SW 1271 (cell line): ENCODE measurements around the gene IMPDH2.

ENCODE experiments used
- DNase-seq, 2 experiments: peaks; one replicate each; lab custom pipeline; 2025; lab: John Stamatoyannopoulos, UW

IMPDH2 gene

GRCh38 chr3:49028673-49029562 lies at the start of gene IMPDH2:
Gene IMPDH2, minus strand, starts transcription at chr3:49029398. Its CDS starts 48 bp downstream, at chr3:49029350.
- peak; percentile 24 to 82 for DNase-seq

- no peak for DNase-seq
Observed at GRCh38 chr3:49076646-49077045, 47.4 kb upstream of the IMPDH2 start.

- DNase-seq: no peak
Observed at GRCh38 chr3:49076116-49076515, 46.9 kb upstream of the IMPDH2 start.

GRCh38 chr3:49058011-49058410 lies 28.8 kb upstream of the IMPDH2 start:
- no peak for DNase-seq

- no peak for DNase-seq
Observed at GRCh38 chr3:49057268-49057667, 28.1 kb upstream of the IMPDH2 start.

- DNase-seq: no peak
Observed at GRCh38 chr3:49054344-49054862, 25.2 kb upstream of the IMPDH2 start.

GRCh38 chr3:49053543-49053942 lies 24.3 kb upstream of the IMPDH2 start:
- DNase-seq: no peak

- DNase-seq: no peak
Observed at GRCh38 chr3:49035281-49035680, 6.1 kb upstream of the IMPDH2 start.

GRCh38 chr3:49034650-49035049 lies 5.5 kb upstream of the IMPDH2 start:
- no peak for DNase-seq

- no peak for DNase-seq
Observed at GRCh38 chr3:49032646-49033304, 3.6 kb upstream of the IMPDH2 start.

GRCh38 chr3:49030321-49030720 lies 1.1 kb upstream of the IMPDH2 start:
- no peak for DNase-seq

GRCh38 chr3:49029563-49029884 lies 326 bp upstream of the IMPDH2 start:
- DNase-seq: no peak

- no peak for DNase-seq
Observed at GRCh38 chr3:49028298-49028672, 913 bp downstream of the IMPDH2 start.

GRCh38 chr3:49027634-49028033 lies 1.6 kb downstream of the IMPDH2 start:
- DNase-seq: no peak

- DNase-seq: no peak
Observed at GRCh38 chr3:49026536-49026935, 2.7 kb downstream of the IMPDH2 start.

GRCh38 chr3:49025793-49026520 lies 3.2 kb downstream of the IMPDH2 start:
- DNase-seq: no peak

GRCh38 chr3:49025005-49025792 lies 4.0 kb downstream of the IMPDH2 start:
- DNase-seq: no peak

GRCh38 chr3:49024449-49024848 lies 4.7 kb downstream of the IMPDH2 start:
- no peak for DNase-seq

- DNase-seq: no peak
Observed at GRCh38 chr3:49023775-49024174, 5.4 kb downstream of the IMPDH2 start.

GRCh38 chr3:49022688-49023171 lies 6.5 kb downstream of the IMPDH2 start:
- no peak for DNase-seq

GRCh38 chr3:49021813-49022687 lies 7.1 kb downstream of the IMPDH2 start, which contains the start of gene NDUFAF3:
Gene NDUFAF3, plus strand, starts transcription at chr3:49022121. Its CDS starts 24 bp downstream, at chr3:49022145.
- peak; percentile 63 to 78 for DNase-seq
